OCI-LY7 (cell line): ENCODE results near the gene KRTAP5-2.

Experiments
- CTCF ChIP-seq: fragments of 200-600 bp; sonication (generic); conservative IDR thresholded peaks from 2 replicates; pipeline ENCODE4 v1.5.1; 2014; ENCODE audit warnings: mild to moderate bottlenecking, antibody characterized with exemption, low read length, moderate library complexity, mixed read lengths
- EZH2phosphoT487 ChIP-seq: fragments of 200-600 bp; sonication (generic); IDR thresholded peaks from 2 replicates; pipeline ENCODE4 v1.6.1; 2018; ENCODE audit warnings: low read depth, borderline replicate concordance, mild to moderate bottlenecking, mixed run types, antibody characterized with exemption, low read length, moderate library complexity, mixed read lengths

DNA sequence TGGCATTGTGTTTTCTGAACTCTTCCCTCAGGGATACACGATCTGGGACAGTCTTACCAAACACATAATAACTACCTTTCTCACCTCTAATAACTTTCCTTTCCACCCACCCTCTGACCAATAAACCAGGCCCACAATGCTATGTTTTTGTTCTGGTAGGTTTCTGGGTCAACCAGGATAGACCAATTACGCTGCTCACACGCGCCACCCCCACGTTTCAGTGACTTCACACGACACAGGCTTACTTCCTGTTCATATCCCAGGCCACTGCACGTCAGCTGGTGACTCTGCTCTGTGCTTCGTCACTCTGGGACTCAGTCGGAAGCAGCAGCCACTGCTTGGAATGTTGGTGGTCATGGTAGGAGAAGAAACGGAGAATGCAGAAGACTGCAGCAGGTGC, 21.4 kb upstream of the KRTAP5-2 start:
- no peak for TF ChIP-seq CTCF
- no peak for TF ChIP-seq EZH2phosphoT487
